Skin epidermis (tissue), 12 donors: Measurements from ENCODE around the gene SYTL1.

ENCODE experiments used
- H3K27ac ChIP-seq, 21 experiments: fragments of 200-600 bp; sonication (generic) in 11 of 21; one replicate each; pipeline ENCODE4 v1.5.0; 2020; ENCODE audit warnings: mild to moderate bottlenecking in 3 of 21, inconsistent platforms in 2 of 21, moderate library complexity in 2 of 21
- H3K4me3 ChIP-seq, 7 experiments: fragments of 200-600 bp; sonication (generic) in 2 of 7; one replicate each; pipeline ENCODE4 v1.5.0; 2020; ENCODE audit warnings: inconsistent platforms in 2 of 7, mild to moderate bottlenecking in 2 of 7, moderate library complexity in 1 of 7

Gene SYTL1

GRCh38 chr1:27395441-27396195, 53.8 kb downstream of the SYTL1 start:
- peak overlapping the region in 1 of 21 experiments; percentile 5 for H3K27ac ChIP-seq

GRCh38 chr1:27397110-27397509, 55.3 kb downstream of the SYTL1 start:
- no peak overlapping the region for H3K27ac ChIP-seq
- no peak overlapping the region for H3K4me3 ChIP-seq

More at GRCh38 chr1:27395441-27396195, 53.8 kb downstream of the SYTL1 start:
- H3K4me3 ChIP-seq, result no peak overlapping the region

GRCh38 chr1:27397749-27398148, 55.9 kb downstream of the SYTL1 start:
- Histone ChIP-seq H3K27ac (no peak overlapping the region), H3K4me3 (no peak overlapping the region)

- H3K4me3 ChIP-seq, result no peak overlapping the region
- peak overlapping the region in 1 of 21 experiments; percentile 34 for H3K27ac ChIP-seq
Observed at GRCh38 chr1:27398405-27399149, 56.8 kb downstream of the SYTL1 start.

GRCh38 chr1:27399251-27400025, 57.6 kb downstream of the SYTL1 start:
- Histone ChIP-seq H3K4me3 (no peak overlapping the region), H3K27ac (no peak overlapping the region)

GRCh38 chr1:27400082-27400962, 58.5 kb downstream of the SYTL1 start:
- Histone ChIP-seq H3K27ac (no peak overlapping the region), H3K4me3 (no peak overlapping the region)

- Histone ChIP-seq H3K27ac (no peak overlapping the region), H3K4me3 (no peak overlapping the region)
Observed at GRCh38 chr1:27400963-27401341, 59.1 kb downstream of the SYTL1 start.

GRCh38 chr1:27402349-27402754, 60.5 kb downstream of the SYTL1 start:
- peak overlapping the region in 19 of 21 experiments; percentile 39 to 81 (median 76) for H3K27ac ChIP-seq

GRCh38 chr1:27403065-27403726, 61.4 kb downstream of the SYTL1 start:
- Histone ChIP-seq H3K4me3 (no peak overlapping the region), H3K27ac (peak overlapping the region; percentile 14 to 81 (median 73))

More at GRCh38 chr1:27402349-27402754, 60.5 kb downstream of the SYTL1 start:
- no peak overlapping the region for H3K4me3 ChIP-seq
